GM19463 (cell line): ENCODE results near the gene VSIG10.
A peak's percentile ranks its signal among the peaks of the same experiment; 100 is the strongest.
"Not testable (repeated sequence)": the region's sequence is repeated elsewhere in the genome, so short reads cannot be mapped to it uniquely, and the experiment has no call there.

Experiments
- ATAC-seq: cut with Tn5 transposase; IDR thresholded peaks from one replicate; pipeline ENCODE4 v1.9.1; 2021; ENCODE audit warnings: mild to moderate bottlenecking, moderate library complexity; ENCODE audit not compliant: unreplicated experiment

The VSIG10 gene, protein sequence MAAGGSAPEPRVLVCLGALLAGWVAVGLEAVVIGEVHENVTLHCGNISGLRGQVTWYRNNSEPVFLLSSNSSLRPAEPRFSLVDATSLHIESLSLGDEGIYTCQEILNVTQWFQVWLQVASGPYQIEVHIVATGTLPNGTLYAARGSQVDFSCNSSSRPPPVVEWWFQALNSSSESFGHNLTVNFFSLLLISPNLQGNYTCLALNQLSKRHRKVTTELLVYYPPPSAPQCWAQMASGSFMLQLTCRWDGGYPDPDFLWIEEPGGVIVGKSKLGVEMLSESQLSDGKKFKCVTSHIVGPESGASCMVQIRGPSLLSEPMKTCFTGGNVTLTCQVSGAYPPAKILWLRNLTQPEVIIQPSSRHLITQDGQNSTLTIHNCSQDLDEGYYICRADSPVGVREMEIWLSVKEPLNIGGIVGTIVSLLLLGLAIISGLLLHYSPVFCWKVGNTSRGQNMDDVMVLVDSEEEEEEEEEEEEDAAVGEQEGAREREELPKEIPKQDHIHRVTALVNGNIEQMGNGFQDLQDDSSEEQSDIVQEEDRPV

GRCh38 chr12:118103601-118104382 lies at the start of gene VSIG10:
VSIG10 (minus strand) TSS chr12:118104011; CDS start chr12:118103671, 340 bp downstream.
- no peak for ATAC-seq

DNA sequence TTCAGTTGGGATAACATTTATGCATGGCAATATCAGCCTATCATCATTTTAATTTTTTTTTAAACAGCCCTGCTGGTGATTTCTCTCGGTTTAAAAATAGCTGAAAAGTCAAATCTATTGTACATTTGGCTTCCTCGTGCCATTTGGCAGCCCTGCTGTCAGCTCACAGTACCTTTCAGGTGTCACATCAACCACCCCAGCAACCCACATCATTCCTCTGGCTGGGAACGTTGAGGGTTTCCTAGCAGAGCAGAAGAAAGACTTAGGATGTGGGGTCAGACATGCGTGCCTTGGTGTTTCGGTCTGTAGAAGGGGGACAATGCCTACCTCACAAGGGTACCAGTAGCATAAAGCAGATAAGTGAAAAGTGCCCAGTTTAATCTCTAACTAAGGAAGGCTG lies 47.9 kb upstream of the VSIG10 start:
- no peak for ATAC-seq

GRCh38 chr12:118150625-118151024 lies 46.8 kb upstream of the VSIG10 start:
- no peak for ATAC-seq

- no peak for ATAC-seq
These were observed 44.5 kb upstream of the VSIG10 start for GRCh38 chr12:118148287-118148686.

DNA sequence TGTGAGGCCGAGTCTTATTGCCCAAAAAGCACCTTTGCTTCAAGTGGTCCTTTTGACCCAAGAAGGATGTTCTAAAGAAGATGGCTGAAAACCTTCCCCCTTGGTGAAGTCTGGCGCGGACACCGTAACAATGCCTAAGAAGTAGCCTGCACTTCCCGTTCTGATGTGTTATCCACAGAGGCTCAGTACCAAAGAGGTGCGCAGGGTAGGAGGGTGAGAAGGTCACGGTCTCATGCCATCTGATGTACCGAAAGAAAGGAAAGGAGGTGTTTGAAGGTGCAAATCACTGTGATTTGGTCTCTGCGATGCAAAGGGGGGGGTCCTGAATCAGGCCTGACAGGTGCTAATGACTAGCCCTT lies 42.0 kb upstream of the VSIG10 start:
- no peak for ATAC-seq

- no peak for ATAC-seq
These were observed 41.4 kb upstream of the VSIG10 start for GRCh38 chr12:118145113-118145797.

- ATAC-seq: no peak
These were observed 40.7 kb upstream of the VSIG10 start for GRCh38 chr12:118144499-118144898.

GRCh38 chr12:118140825-118141224 lies 37.0 kb upstream of the VSIG10 start:
- ATAC-seq: no peak

DNA sequence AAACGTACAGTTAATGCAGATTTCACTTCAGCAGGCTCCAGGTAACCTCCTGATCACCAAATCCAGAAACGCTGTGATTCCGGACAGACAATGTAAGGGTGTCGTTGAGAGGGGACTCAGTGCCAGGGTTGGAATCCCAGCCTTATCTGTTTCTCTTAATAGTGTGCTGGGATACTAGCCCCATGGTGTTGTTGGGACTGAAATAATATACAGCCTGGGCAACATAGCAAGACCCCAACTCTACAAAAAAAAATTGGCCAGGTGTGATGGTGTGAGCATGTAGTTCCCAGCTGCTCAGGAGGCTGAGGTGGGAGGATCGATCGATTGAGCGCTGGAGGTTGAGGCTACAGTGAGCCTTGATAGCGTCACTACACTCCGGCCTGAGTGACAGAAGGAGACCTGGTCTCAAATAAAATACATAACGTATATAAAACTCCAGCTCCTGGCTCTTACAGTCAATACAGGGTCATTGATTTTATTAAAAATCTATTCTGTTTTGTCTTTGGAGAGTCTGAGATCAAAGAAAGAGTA lies 33.4 kb upstream of the VSIG10 start:
- no peak for ATAC-seq

DNA sequence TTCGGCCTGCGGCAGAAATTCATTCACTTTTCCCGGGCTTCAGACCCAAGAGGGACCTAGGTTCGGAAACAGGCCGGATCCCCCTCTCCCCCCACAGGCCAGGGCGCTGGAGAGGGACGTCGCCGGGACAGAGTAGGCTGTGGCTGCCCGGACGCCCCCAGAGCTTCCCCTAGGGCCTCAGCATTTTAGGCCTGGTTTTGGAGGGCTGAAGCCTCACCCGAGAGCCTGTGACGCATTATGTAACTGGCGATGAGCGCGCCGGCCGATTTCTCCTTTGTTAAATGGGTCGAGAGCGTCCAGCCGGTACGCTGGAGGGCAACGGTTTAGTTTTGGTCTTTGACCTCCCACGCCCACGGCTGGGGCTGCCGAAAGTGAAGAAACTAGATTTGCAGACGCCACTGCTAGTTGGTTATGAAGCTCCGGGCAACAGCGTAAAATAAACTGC lies 32.8 kb upstream of the VSIG10 start:
- ATAC-seq: peak; percentile 24

DNA sequence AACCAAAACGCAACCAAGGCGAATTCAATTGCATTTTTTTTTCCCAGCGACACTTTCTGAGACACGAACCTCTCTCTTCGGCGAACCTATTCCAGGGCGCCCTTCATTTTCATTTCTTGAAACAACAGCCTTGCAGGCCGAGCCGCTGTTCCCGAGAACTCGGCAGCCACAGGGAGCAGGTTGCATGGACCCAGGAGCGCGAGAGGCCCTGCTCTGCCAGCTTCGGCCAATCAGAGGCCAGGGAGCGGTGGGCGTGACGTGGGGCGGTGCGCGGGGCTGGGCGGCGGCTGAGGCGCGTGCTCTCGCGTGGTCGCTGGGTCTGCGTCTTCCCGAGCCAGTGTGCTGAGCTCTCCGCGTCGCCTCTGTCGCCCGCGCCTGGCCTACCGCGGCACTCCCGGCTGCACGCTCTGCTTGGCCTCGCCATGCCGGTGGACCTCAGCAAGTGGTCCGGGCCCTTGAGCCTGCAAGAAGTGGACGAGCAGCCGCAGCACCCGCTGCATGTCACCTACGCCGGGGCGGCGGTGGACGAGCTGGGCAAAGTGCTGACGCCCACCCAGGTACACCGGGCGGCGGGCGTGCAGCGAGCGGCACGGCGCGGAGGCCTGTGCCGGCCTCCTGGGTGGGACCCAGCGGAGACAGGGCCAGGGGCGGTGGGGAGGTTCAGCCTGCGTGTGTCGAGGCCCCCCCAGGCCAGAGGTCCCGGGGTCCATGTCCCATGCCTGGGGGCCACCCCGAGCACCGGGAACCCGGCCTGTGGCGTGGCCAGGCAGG lies 32.2 kb upstream of the VSIG10 start, which contains the start of gene PEBP1:
Gene PEBP1, plus strand, starts transcription at position 337 of the 771 bp plus-strand sequence. Its CDS starts 86 bp downstream, at position 423.
- peak; percentile 97 for ATAC-seq

DNA sequence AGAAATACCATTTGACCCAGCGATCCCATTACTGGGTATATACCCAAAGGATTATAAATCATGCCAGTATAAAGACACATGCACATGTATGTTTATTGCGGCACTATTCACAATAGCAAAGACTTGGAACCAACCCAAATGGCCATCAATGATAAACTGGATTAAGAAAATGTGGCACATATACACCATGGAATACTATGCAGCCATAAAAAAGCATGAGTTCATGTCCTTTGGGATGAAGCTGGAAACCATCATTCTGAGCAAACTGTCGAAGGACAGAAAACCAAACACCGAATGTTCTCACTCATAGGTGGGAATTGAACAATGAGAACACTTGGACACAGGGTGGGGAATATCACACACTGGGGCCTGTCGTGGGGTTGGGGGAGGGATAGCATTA lies 25.6 kb upstream of the VSIG10 start:
- not testable (repeated sequence) for ATAC-seq

DNA sequence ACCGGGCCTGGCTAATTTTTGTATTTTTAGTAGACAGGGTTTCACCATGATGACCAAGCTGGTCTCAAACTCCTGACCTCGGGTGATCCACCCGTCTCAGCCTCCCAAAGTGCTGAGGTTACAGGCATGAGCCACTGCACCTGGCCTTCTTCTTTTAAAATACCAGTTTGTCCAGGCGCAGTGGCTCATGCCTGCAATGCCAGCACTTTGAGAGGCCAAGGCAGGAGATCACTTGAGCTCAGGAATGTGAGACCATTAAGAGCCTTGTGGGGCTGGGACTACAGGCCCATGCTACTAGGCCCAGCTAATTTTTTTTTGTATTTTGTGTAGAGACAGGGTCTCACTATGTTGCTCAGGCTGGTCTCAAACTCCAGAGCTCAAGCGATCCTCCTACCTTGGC lies 24.1 kb upstream of the VSIG10 start:
- ATAC-seq: no peak

DNA sequence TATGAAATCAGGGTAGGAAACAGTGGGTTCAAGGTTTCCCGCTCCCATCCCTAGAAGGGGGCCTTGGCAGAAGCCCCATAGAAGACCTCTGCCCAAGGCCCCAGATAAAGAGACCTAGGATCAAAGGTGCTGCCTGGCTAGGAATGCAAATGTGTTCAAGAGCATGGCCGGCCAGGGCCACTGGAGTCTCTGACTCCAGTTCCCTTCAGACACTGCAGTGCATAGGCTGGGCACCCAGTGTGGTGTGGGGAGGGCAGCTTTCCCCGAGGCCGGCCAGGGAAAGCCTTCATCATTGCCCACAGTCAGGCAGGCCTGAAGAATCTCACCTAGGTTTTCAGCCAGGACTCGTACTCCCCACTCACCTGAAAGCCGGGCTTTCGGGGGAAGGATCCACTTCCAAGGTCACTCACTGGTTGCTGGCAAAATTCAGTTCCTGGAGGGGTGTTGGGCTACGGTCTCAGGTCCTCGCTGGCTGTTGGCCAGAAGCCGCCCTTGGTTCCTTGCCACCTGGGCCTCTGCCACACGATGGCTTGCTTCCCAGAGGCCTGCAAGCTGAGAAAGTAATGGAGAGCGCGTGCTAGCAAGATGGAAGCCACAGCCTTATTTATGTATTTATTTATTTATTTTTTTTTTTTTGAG lies 22.4 kb upstream of the VSIG10 start:
- ATAC-seq: no peak

- no peak for ATAC-seq
These were observed 21.9 kb upstream of the VSIG10 start for GRCh38 chr12:118125743-118126118.

- no peak for ATAC-seq
These were observed 20.6 kb upstream of the VSIG10 start for GRCh38 chr12:118124333-118124874.

DNA sequence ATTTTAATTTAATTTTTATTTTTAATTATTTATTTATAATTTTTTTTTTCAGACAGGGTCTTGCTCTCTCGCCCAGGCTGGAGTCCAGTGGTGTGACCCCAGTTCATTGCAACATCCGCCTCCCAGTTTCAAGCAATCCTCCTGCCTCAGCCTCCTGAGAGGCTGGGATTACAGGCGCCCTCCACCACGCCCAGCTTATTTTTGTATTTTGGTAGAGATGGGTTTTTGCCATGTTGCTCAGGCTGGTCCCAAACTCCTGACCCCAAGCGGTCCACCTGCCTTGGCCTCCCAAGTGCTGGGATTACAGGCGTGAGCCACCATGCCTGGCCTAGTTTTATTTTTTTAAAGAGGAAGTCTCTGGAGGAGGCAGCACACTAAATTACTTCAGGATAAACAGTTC lies 18.5 kb upstream of the VSIG10 start:
- ATAC-seq: no peak

DNA sequence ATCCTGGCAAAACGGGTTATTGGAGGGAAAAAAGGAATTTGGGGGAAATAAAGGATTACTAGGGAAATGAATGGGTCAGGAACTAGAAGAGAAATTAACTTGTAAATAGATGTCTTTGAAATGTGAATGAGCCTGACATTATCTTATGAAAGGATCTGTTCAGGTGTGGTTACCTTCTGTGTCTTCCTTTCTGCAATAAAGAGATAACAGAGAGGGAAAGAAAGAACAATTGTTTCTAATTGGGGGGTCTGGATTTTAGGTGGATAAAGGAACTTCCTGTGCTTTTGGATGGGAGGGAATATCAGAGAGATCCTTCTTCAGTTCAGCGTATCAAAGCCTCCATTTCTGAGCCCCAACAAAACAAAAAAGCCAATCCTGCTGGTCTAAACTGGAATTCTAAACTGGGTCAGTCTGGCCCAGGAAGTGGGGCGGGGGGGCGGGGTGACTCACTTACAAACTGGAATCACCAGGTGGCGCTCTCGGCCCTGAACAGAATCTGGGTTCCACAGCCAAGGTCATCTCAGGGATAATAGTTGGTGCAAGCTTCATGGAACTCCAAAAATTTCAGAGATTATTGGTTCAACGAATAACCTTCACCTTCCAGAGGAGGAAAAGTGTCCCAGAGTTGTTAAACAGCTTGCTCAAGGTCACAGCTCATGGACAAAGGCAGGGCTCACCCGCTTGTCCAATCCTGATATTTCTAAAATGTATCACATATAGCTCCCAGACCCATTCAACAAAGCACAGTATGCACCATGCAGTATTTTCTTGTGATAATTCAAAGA lies 17.0 kb upstream of the VSIG10 start:
- ATAC-seq: peak; percentile 68

DNA sequence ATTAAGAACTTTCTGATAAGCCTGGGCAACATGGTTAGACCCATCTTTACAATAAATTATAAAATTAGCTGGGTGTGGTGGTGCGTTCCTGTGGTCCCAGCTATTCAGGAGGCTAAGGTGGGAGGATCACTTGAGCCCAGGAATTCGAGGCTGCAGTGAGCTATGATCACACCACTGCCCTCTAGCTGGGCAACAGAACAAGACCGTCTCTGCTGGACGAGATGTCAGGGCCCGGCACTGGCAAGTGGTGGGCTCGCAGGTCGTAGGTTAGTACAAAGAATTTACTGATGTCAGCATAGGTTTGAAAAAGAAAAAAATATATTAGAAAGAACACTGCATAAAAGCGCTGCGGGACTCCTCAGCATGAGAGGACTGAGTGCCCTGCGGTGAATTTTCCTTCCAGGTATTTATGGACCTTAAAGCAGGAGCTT lies 15.7 kb upstream of the VSIG10 start:
- no peak for ATAC-seq
